Activated CD8-positive, alpha-beta T cell treated with anti-CD3 and anti-CD28 coated beads for 36 hours (primary cell): ENCODE measurements around the gene RAP1B. TPM values are rescaled to one million over a fixed set of nuclear protein-coding genes. Genes with fewer than 3 reads are reported as not detected.

Experiments
- ATAC-seq: fragments of 200-7000 bp; cut with Tn5 transposase; one replicate; pipeline ENCODE4 v1.10.0; 2021; ENCODE audit warnings: mild to moderate bottlenecking, moderate library complexity
- CTCF ChIA-PET: fragments of 350-600 bp; sonication (Branson Sonifier 250); formaldehyde crosslinking; loops from one replicate; lab custom pipeline; 2021; ENCODE audit warnings: antibody characterized with exemption; lab: Charles Lee
- POLR2A ChIA-PET: fragments of 350-600 bp; sonication (Branson Sonifier 250); formaldehyde crosslinking; loops from one replicate; lab custom pipeline; 2021; ENCODE audit warnings: antibody characterized with exemption; lab: Charles Lee
- DNase-seq: peaks from one replicate; pipeline ENCODE4 v3.0.0-alpha.2; 2020
- H3K27ac Mint-ChIP-seq: one replicate; pipeline ENCODE4 v1.8.0; 2021; ENCODE audit warnings: mild to moderate bottlenecking, mixed read lengths
- H3K27me3 Mint-ChIP-seq: one replicate; pipeline ENCODE4 v1.8.0; 2021; ENCODE audit warnings: mixed read lengths
- H3K36me3 Mint-ChIP-seq: one replicate; pipeline ENCODE4 v1.8.0; 2021; ENCODE audit warnings: low read depth, mixed read lengths
- H3K4me1 Mint-ChIP-seq: one replicate; pipeline ENCODE4 v1.8.0; 2021; ENCODE audit warnings: low read depth, mixed read lengths
- H3K4me3 Mint-ChIP-seq: one replicate; pipeline ENCODE4 v1.8.0; 2021; ENCODE audit warnings: mild to moderate bottlenecking, moderate library complexity, mixed read lengths
- H3K9me3 Mint-ChIP-seq: one replicate; pipeline ENCODE4 v1.8.0; 2021; ENCODE audit warnings: mixed read lengths
- intact Hi-C: fragments of 100-400 bp; cut with micrococcal nuclease; formaldehyde crosslinking; loops from one replicate; pipeline ENCODE4 v1.10.0; 2022
- total RNA-seq, 2 experiments: library from RNA; stranded (reverse); gene quantifications; one replicate each; pipeline ENCODE4 v1.2.3, GENCODE V29; 2021
- TF ChIP-seq, protein P1 (sequence below): fragments of 200-600 bp; IDR thresholded peaks from one replicate; pipeline ENCODE4 v1.8.0; 2022; ENCODE audit warnings: antibody characterized with exemption, mild to moderate bottlenecking

RAP1B gene
- total RNA-seq, 2 experiments from 2014 or later = 187 to 192 TPM

DNA sequence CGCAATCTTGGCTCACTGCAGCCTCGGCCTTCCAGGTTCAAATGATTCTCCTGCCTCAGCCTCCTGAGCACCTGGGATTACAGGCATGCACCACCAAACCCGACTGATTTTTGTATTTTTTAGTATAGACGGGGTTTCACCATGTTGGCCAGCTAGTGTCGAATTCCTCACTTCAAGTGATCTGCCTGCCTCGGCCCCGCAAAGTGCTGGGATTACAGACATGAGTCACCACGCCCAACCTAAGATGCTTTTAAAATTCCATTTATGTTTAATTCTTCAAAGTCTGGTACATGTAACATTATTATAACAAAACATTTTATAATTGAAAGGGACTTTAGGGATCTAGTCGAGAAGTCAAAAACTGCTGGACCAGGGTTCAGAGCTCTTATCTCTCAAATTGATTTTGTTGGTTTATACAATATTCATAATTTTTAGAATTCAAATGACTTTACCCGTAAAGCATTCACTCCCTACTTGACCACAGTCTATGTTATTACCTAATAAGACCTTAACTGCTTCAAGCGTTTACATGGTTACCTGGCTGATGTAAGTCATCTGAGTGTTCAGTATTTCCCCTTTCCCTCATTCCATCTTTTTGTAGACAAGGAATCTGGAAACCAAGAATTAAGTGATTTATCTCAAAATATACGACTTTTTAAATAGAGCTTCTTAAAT lies 28.2 kb downstream of the RAP1B start:
- H3K4me3 Mint-ChIP-seq = no peak overlapping the region
- intact Hi-C loops = no loop called here

GRCh38 chr12:68639396-68639767 lies 28.7 kb downstream of the RAP1B start:
- intact Hi-C loops = no loop called here
- POLR2A ChIA-PET = interaction anchor here (0.6 to 2.1 kb wide), 3 partner anchors 9 to 517 kb away, joined by 3 to 11 read pairs (median 3); no protein-coding TSS in a partner anchor
- H3K36me3 Mint-ChIP-seq = peaks cover 32% of the 10 kb centered on the region

More for the DNA sequence above, 28.2 kb downstream of the RAP1B start:
- DNase-seq = no peak
- peaks cover 29% of the 10 kb centered on the region for H3K36me3 Mint-ChIP-seq
- TF ChIP-seq, protein P1, sequence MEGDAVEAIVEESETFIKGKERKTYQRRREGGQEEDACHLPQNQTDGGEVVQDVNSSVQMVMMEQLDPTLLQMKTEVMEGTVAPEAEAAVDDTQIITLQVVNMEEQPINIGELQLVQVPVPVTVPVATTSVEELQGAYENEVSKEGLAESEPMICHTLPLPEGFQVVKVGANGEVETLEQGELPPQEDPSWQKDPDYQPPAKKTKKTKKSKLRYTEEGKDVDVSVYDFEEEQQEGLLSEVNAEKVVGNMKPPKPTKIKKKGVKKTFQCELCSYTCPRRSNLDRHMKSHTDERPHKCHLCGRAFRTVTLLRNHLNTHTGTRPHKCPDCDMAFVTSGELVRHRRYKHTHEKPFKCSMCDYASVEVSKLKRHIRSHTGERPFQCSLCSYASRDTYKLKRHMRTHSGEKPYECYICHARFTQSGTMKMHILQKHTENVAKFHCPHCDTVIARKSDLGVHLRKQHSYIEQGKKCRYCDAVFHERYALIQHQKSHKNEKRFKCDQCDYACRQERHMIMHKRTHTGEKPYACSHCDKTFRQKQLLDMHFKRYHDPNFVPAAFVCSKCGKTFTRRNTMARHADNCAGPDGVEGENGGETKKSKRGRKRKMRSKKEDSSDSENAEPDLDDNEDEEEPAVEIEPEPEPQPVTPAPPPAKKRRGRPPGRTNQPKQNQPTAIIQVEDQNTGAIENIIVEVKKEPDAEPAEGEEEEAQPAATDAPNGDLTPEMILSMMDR = no peak
- H3K27me3 Mint-ChIP-seq = no peaks in the 10 kb centered on the region
- ATAC-seq = no peak
- H3K27ac Mint-ChIP-seq = peak overlapping the region; percentile 38
- POLR2A ChIA-PET = interaction anchor here (0.6 to 2.1 kb wide), 2 partner anchors 11 to 516 kb away, joined by 3 to 11 read pairs; no protein-coding TSS in a partner anchor
- peaks cover 86% of the 10 kb centered on the region for H3K4me1 Mint-ChIP-seq
- CTCF ChIA-PET = interaction anchor here (0.9 to 1.9 kb wide), 4 partner anchors 13 to 25 kb away, joined by 3 to 5 read pairs (median 4); no protein-coding TSS in a partner anchor
- no peaks in the 10 kb centered on the region for H3K9me3 Mint-ChIP-seq

GRCh38 chr12:68641138-68641537 lies 30.4 kb downstream of the RAP1B start:
- ATAC-seq = peak; percentile 96
- POLR2A ChIA-PET = interaction anchor here (0.7 to 1.3 kb wide), 4 partner anchors 12 to 52 kb away, joined by 3 to 6 read pairs (median 6); no protein-coding TSS in a partner anchor
- Mint-ChIP-seq H3K4me3 (peak overlapping the region; percentile 59), H3K4me1 (peaks cover 89% of the 10 kb centered on the region), H3K36me3 (peaks cover 36% of the 10 kb centered on the region), H3K27ac (peak overlapping the region; percentile 67), H3K9me3 (no peaks in the 10 kb centered on the region), H3K27me3 (no peaks in the 10 kb centered on the region)
- intact Hi-C loops = no loop called here
- CTCF ChIA-PET = interaction anchor here (0.7 to 1.7 kb wide), 4 partner anchors 9 to 601 kb away, joined by 3 to 4 read pairs (median 3); no protein-coding TSS in a partner anchor
- peak; percentile 78 for DNase-seq
- TF ChIP-seq, protein P1 = no peak

More at GRCh38 chr12:68639396-68639767, 28.7 kb downstream of the RAP1B start:
- TF ChIP-seq, protein P1 = no peak
- Mint-ChIP-seq H3K27me3 (no peaks in the 10 kb centered on the region), H3K27ac (peak overlapping the region; percentile 67), H3K9me3 (no peaks in the 10 kb centered on the region), H3K4me1 (peaks cover 85% of the 10 kb centered on the region), H3K4me3 (no peak overlapping the region)
- DNase-seq = no peak
- no peak for ATAC-seq
- CTCF ChIA-PET = interaction anchor here (0.9 to 1.9 kb wide), 5 partner anchors 13 to 599 kb away, joined by 3 to 5 read pairs (median 3); no protein-coding TSS in a partner anchor

- H3K27ac Mint-ChIP-seq = peak overlapping the region; percentile 72
- ChIA-PET CTCF (no interaction called here), POLR2A (interaction anchor here (0.6 to 1.1 kb wide), 3 partner anchors 25 to 41 kb away, joined by 3 to 4 read pairs (median 3); partner anchors contain the start of gene RAP1B)
- H3K9me3 Mint-ChIP-seq = no peaks in the 10 kb centered on the region
- H3K4me3 Mint-ChIP-seq = no peak overlapping the region
- H3K27me3 Mint-ChIP-seq = no peaks in the 10 kb centered on the region
- TF ChIP-seq, protein P1 = no peak
- intact Hi-C loops = loop anchor here (5.0 kb wide), 1 partner anchor 34 kb away; the partner anchor contains the start of gene RAP1B
- ATAC-seq = no peak
- peaks cover 67% of the 10 kb centered on the region for H3K4me1 Mint-ChIP-seq
- DNase-seq = no peak
- H3K36me3 Mint-ChIP-seq = peaks cover 47% of the 10 kb centered on the region
Observed at GRCh38 chr12:68646484-68646883, 35.8 kb downstream of the RAP1B start.
